Inflammatory macrophage treated with lipopolysaccharide for 1 hour (primary cell): ENCODE results near the gene BTG2.
"Not testable (repeated sequence)": the region's sequence is repeated elsewhere in the genome, so short reads cannot be mapped to it uniquely, and the experiment has no call there.

Experiments used
- DNase-seq, 2 donors: peaks; one replicate each; pipeline ENCODE4 v3.0.0-alpha.2; 2020 to 2022

BTG2 gene

GRCh38 chr1:203296460-203297073 is 8.8 kb upstream of the BTG2 start:
- DNase-seq, result no peak

GRCh38 chr1:203299169-203299568 is 6.2 kb upstream of the BTG2 start:
- DNase-seq, result no peak

GRCh38 chr1:203299719-203300429 is 5.4 kb upstream of the BTG2 start:
- not testable (repeated sequence) for DNase-seq

- DNase-seq, result no peak
Measured at GRCh38 chr1:203300441-203301330, 4.6 kb upstream of the BTG2 start.

- no peak for DNase-seq
Measured at GRCh38 chr1:203301331-203301668, 4.0 kb upstream of the BTG2 start.

- no peak for DNase-seq
Measured at GRCh38 chr1:203302456-203302855, 2.9 kb upstream of the BTG2 start.

GRCh38 chr1:203302894-203303293 is 2.4 kb upstream of the BTG2 start:
- no peak for DNase-seq

- DNase-seq, result peak in 1 of 2 donors; percentile 49
Measured at GRCh38 chr1:203304391-203304918, 864 bp upstream of the BTG2 start.

GRCh38 chr1:203305809-203306088 is 430 bp downstream of the BTG2 start:
- no peak for DNase-seq

GRCh38 chr1:203306089-203306964 is 1.0 kb downstream of the BTG2 start:
- peak; percentile 38 to 54 for DNase-seq

GRCh38 chr1:203306965-203307541 is 1.7 kb downstream of the BTG2 start:
- DNase-seq, result no peak

GRCh38 chr1:203307641-203308126 is 2.4 kb downstream of the BTG2 start:
- no peak for DNase-seq

GRCh38 chr1:203308328-203308922 is 3.1 kb downstream of the BTG2 start:
- DNase-seq, result no peak

GRCh38 chr1:203308923-203309331 is 3.6 kb downstream of the BTG2 start:
- DNase-seq, result no peak

- DNase-seq, result no peak
Measured at GRCh38 chr1:203311368-203312301, 6.3 kb downstream of the BTG2 start.

- DNase-seq, result not testable (repeated sequence)
Measured at GRCh38 chr1:203314025-203314759, 8.9 kb downstream of the BTG2 start.

GRCh38 chr1:203316626-203317093 is 11.3 kb downstream of the BTG2 start:
- DNase-seq, result no peak

GRCh38 chr1:203317429-203318228 is 12.3 kb downstream of the BTG2 start:
- DNase-seq, result no peak

- DNase-seq, result no peak
Measured at GRCh38 chr1:203318229-203318517, 12.9 kb downstream of the BTG2 start.
